GM18499 (cell line): ENCODE measurements around the gene DEK.
"Not testable (repeated sequence)": the region's sequence is repeated elsewhere in the genome, so short reads cannot be mapped to it uniquely, and the experiment has no call there.

Experiments
- ATAC-seq: cut with Tn5 transposase; IDR thresholded peaks from one replicate; pipeline ENCODE4 v1.9.1; 2021; ENCODE audit warnings: moderate number of reproducible peaks; ENCODE audit not compliant: insufficient read depth, unreplicated experiment

DEK gene

GRCh38 chr6:18241208-18242038 is 22.9 kb downstream of the DEK start:
- ATAC-seq: no peak

GRCh38 chr6:18240230-18240629 is 24.1 kb downstream of the DEK start:
- ATAC-seq: no peak

- no peak for ATAC-seq
These were observed 27.2 kb downstream of the DEK start for GRCh38 chr6:18237167-18237566.

- ATAC-seq: no peak
These were observed 28.8 kb downstream of the DEK start for GRCh38 chr6:18235524-18235923.

- no peak for ATAC-seq
These were observed 29.8 kb downstream of the DEK start for GRCh38 chr6:18234564-18234963.

- ATAC-seq: not testable (repeated sequence)
These were observed 30.6 kb downstream of the DEK start for GRCh38 chr6:18233770-18234169.

GRCh38 chr6:18231856-18232255 is 32.5 kb downstream of the DEK start:
- ATAC-seq: not testable (repeated sequence)

- ATAC-seq: not testable (repeated sequence)
These were observed 35.7 kb downstream of the DEK start for GRCh38 chr6:18228590-18228989.

- ATAC-seq: not testable (repeated sequence)
These were observed 37.2 kb downstream of the DEK start for GRCh38 chr6:18227166-18227565.

GRCh38 chr6:18226451-18227105 is 37.8 kb downstream of the DEK start:
- ATAC-seq: not testable (repeated sequence)

- no peak for ATAC-seq
These were observed 43.1 kb downstream of the DEK start for GRCh38 chr6:18221288-18221615.

GRCh38 chr6:18219591-18219990 is 44.7 kb downstream of the DEK start:
- no peak for ATAC-seq

GRCh38 chr6:18218233-18218632 is 46.1 kb downstream of the DEK start:
- ATAC-seq: no peak

- no peak for ATAC-seq
These were observed 47.9 kb downstream of the DEK start for GRCh38 chr6:18216411-18216810.

- ATAC-seq: no peak
These were observed 48.9 kb downstream of the DEK start for GRCh38 chr6:18215436-18215835.

- ATAC-seq: no peak
These were observed 50.3 kb downstream of the DEK start for GRCh38 chr6:18214003-18214402.

GRCh38 chr6:18213439-18213838 is 50.9 kb downstream of the DEK start:
- ATAC-seq: no peak

GRCh38 chr6:18212231-18212630 is 52.1 kb downstream of the DEK start:
- ATAC-seq: no peak

GRCh38 chr6:18211338-18211737 is 53.0 kb downstream of the DEK start:
- ATAC-seq: peak; percentile 97

GRCh38 chr6:18210707-18211106 is 53.6 kb downstream of the DEK start:
- no peak for ATAC-seq

GRCh38 chr6:18209539-18210197 is 54.7 kb downstream of the DEK start:
- no peak for ATAC-seq
